UCSD-AML1 (cell line): Measurements from ENCODE around the gene PDE11A.

Source experiments
- DNase-seq: peaks from one replicate; lab custom pipeline; 2025; ENCODE audit not compliant: unreplicated experiment; lab: John Stamatoyannopoulos, UW

PDE11A gene

DNA sequence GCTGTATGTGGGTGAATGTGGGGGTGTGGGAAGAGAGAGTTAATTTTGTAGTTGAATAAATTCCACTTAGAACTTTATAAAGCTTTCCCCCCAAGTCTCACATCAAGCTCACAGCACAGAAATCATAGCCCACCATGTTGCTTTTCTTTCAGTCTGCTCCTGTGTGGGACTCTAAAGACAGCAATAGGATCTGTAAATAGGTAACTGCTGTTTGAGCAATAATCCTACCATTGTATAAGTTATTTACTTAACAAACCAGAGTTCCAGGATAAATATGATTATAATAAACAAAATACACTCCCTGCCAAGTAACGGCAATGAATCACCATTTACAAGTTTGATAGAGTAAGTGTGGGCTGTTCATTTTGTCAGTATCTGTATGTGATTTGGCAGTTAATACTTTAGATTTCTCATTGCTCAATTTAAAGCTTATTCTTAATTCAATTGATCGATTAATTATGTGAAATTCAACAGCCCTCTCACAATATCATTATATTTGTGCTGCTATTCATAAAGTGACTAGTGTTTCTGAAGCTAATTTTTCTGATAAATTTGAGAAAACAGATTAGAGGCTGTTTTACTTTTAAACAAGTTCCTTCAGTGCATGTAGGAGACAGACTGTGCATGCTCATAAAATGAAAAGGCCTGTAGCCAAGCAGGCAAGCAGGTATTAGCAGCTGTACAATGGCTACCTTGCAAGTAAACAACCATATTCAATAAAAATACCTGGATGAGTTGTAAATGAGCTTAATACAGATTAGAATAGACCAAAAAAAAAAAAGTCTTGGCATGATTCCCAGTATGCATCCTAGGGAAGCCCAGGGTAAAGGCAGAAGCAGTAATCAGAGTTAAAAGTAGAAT, 142.7 kb downstream of the PDE11A start:
- no peak for DNase-seq

DNA sequence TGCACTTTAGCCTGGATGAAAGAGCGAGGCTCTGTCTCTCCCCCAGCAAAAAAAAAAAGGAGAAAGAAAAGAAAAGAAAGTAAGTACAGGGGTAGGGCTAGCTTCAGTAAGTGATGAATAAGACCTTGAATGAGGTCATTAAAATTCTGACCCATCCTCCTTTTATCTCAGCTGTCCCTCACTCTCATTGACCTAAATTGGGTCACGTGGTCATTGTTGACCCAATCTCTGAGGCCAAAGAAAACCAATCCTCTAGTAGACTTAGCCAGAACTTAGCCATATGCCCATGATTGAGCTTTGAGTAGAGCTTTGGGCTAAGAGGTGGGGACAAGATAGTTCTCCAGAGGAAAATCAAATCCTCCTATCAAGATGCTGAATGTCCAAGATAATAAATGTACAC, 149.3 kb downstream of the PDE11A start:
- DNase-seq, result no peak

GRCh38 chr2:177921726-177922125, 150.9 kb downstream of the PDE11A start:
- no peak for DNase-seq

GRCh38 chr2:177917169-177917568, 155.4 kb downstream of the PDE11A start:
- DNase-seq, result no peak

GRCh38 chr2:177916342-177916741, 156.2 kb downstream of the PDE11A start:
- DNase-seq, result no peak

DNA sequence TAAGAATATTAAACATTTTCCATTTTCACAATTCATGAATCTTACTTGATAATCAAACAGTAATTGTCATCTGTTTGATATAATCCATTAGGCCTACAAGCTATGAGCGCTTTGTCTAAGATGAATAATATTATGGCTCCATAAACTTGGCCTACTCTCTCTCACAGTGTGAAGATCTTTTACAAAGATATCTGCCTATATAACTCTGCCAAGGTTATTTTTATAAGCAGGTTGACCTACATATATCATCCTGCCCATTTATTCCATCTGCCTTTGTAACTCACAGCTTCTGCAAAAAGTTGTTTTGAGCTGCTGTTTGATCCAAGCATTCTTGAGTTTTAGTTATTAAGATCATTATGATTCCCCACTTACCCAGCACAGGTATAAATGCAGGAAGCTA, 158.3 kb downstream of the PDE11A start:
- no peak for DNase-seq

- DNase-seq, result no peak
Observed at GRCh38 chr2:177909962-177910361, 162.6 kb downstream of the PDE11A start.

GRCh38 chr2:177908824-177909223, 163.8 kb downstream of the PDE11A start:
- DNase-seq, result no peak

GRCh38 chr2:177908182-177908581, 164.4 kb downstream of the PDE11A start:
- no peak for DNase-seq

DNA sequence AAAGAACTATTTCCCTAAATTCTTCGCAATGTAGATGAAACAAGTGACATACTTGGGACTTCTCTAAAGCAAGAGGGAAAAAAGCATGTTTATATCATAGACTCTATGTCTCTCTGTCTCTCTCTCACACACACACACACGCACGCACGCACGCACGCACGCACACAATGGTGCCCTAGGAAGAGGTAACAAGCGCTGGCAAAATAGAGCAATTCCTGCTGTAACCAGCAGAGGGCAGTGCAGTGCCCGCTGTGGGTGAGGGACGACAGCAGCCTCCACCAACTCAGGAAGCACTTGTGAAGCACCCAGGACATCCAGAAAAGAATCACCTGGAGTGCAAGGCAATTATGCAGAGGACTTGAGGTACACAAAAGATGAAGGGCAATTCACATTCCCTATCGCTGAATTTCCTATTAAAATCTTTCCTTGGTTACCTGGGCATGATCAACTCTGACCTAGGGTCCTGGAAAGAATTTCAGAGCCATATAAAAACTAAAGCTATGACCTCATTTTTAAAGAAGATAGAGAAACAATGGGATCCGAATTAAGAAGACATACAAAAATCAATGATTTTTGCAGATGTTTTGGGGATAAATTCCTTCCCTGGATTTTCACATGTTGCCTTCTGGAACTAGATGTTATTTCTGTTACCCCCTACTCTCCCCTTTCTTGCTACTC, 166.4 kb downstream of the PDE11A start:
- DNase-seq, result peak; percentile 49

GRCh38 chr2:177905640-177906039, 166.9 kb downstream of the PDE11A start:
- no peak for DNase-seq

DNA sequence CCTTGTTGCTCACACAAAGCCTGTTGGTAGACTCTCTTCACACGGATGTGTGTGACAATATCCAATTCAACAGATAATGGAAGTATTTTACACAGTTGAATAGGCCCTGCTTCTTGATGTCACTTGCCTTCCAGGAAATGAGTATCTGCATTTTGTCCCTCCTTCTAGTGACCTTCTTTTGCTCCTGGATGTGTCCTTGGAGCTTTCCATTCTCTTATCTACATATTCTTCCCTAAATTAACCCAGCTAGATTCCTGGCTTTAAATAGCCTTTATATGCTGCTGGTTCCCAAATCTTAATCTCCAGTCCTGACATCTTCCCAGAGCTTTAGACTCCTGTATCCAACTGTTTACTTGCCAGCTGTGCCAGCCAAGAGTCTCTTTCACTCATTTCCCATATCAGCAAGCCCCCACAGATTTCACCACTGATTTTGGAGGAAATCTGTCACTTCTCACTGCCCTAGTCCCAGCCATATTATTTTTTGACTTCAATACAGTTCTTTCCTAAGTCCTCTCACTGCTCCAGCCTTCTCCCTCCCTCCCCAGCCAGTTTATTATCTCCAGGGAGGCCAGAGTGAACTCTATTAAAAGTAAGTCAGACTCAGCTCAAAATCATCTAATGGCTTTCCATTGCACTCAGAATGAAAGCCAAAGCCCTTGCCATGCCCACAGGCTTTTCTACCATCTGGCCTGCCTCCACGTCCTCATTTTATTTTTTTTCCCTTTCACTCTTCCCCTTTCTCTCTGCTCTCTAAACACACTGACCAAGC, 170.0 kb downstream of the PDE11A start:
- DNase-seq, result no peak

GRCh38 chr2:177900082-177900481, 172.5 kb downstream of the PDE11A start:
- no peak for DNase-seq

DNA sequence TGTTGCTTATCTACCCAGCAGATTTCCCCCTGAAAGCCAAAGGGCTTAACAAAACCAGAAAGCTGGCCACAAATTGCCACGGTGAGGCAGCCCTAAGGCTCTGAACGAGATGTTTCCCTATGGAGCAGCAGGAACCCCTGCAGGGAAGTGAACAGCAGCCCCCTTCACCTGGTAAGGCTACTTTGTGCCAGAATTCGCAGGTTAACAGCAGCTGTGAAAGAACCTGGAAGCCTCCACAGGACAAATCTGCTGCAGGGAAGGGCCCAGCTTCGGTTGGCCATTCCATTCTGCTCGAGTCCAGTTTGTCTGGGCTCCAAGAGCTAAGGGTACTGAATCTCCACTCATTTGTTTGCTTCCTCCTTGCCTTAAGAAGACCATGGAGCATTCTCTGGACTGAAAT, 175.3 kb downstream of the PDE11A start:
- DNase-seq, result no peak

DNA sequence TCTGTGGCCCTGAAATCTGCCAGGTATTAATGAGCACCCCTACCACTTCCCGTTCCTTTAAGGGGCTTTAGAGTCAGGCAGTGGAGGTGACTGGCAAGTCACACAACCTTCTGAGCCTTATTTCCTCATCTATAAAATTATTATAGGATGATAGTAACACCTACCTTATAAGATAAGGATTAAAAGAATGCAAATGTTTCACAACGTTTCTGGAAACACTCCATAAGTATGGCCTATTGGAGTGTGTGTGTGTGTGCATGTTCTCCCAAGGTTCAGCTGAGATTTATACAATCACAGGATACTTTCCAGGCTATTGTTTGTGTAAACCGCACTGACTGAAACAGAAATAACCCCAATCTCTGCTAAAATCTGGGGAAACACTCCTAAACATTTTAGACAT, 176.0 kb downstream of the PDE11A start:
- DNase-seq, result no peak

- no peak for DNase-seq
Observed at GRCh38 chr2:177894546-177894945, 178.0 kb downstream of the PDE11A start.

DNA sequence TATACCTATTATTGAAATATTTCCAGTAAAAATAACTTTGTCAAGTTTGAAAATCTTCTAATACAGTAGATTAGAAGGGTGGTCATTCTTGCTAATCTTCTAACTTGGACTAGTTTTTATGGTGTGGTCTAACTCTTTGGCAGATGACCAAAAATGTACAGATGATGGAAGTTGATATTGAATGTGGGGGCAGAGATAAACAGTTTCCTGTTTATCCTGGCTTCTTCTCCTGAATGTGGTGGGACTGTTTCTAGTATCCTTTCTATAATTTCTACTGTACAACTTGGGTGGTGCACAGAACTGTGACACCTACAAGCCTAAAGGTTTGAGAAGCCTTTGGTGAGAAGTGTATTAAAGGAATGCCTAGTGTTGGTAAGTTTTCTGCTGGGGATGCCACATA, 178.7 kb downstream of the PDE11A start:
- no peak for DNase-seq

DNA sequence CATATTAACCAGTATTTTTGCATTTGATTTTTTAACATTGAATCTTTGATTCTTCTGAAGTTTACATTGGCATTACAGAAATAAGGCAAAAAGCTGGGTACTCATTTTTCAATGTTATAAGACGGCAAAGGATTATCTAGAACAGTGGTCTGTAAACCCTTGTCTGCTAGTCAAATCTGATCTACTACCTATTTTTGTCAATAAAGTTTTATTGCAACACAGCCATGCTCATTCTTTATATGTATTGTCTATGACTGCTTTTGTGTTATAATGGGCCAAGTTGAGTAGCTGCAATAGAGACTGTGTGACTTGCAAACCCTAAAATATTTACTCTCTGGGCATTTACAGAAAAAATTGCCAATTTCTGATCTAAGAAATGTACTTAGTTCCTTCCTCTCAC, 181.0 kb downstream of the PDE11A start:
- no peak for DNase-seq

DNA sequence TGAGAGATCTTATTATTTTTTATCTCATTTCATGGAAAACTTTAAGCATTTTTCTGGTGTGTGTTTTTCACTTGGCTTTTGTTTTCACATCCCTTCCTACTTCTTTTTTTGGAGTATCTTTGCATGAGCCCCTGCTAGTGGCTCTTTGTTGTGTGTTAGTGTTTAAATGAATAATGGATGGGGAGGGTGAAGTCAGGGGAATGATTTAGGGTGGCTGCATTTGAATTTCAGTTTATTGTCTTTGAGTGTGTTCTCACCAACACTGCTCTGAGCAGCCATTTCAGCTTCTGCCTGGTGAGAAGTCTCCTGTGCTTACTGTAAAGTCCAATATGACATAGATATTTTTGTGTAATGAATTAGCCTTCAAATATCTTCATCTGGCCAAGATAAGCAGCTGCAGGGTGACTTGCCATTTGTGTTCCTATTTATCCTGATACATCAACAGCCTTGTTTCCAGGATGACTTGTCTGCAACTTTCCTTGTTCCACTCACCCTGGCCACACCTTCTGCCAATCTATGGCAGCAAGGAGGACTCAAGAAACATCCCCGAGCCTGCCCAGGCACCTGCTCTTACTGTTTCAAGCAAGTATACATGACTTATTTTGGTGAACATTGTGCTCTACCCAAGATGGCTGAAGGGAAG, 182.6 kb downstream of the PDE11A start:
- no peak for DNase-seq

DNA sequence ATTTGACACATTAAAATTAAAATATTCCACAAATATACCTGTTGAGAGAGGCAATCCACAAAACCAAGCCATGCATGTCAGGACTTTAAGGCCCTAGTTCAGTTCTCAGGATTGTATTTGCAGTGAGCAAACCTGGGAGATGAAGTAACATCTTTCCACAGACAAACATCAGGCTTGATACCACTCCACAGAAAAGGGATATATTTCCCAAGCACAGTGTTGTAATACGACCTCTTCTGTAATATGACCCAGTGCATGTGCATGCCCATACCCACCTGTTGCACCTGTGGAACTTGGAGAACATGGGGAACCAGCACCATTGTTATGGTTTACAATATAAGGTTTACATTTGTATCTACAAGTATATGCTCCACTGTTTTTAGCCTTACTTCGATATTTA, 184.0 kb downstream of the PDE11A start:
- no peak for DNase-seq

DNA sequence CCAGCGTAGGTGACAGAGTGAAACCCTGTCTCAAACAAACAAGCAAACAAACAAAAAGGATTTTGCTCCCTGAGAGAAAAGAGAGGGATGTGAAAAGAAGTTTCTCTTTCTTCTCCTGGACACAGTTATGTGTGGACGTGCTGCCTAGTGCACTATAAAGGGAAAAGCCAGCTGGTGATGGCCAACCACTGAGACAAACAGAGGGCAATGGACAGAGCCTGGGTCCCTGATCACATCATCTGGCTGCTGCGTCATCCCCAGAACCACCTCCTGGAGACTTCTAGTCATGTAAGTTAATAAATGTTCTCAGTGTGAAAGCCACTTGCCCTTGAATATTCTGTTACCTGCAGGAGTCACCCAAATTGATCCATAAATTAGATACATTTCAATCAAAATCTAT, 184.9 kb downstream of the PDE11A start:
- DNase-seq, result no peak
